Posterior cingulate gyrus (tissue), 11 donors: ENCODE measurements around the gene SPI1.

Experiments used
- DNase-seq, 10 donors: peaks; one replicate each; pipeline versions ENCODE4 v3.0.0 to v3.0.0-alpha.2; 2020 to 2021; ENCODE audit warnings: mixed read lengths in 3 of 10
- intact Hi-C: fragments of 100-400 bp; cut with DNase I; formaldehyde crosslinking; loops from one replicate; pipeline ENCODE4 v1.15.1; 2023

SPI1 gene

GRCh38 chr11:47391077-47391583 is 12.8 kb upstream of the SPI1 start:
- intact Hi-C loops, result no loop called here
- DNase-seq, result peak in 2 of 10 donors; percentile 62 to 83

GRCh38 chr11:47390422-47390760 is 12.0 kb upstream of the SPI1 start:
- peak in 1 of 10 donors; percentile 72 for DNase-seq
- intact Hi-C loops, result no loop called here

GRCh38 chr11:47389577-47390421 is 11.5 kb upstream of the SPI1 start:
- peak in 2 of 10 donors; percentile 56 to 65 for DNase-seq
- intact Hi-C loops, result no loop called here

GRCh38 chr11:47388697-47389576 is 10.6 kb upstream of the SPI1 start:
- intact Hi-C loops, result no loop called here
- peak in 2 of 10 donors; percentile 71 to 74 for DNase-seq

GRCh38 chr11:47387944-47388696 is 9.8 kb upstream of the SPI1 start:
- intact Hi-C loops, result no loop called here

GRCh38 chr11:47384498-47384897 is 6.2 kb upstream of the SPI1 start:
- intact Hi-C loops, result no loop called here
- DNase-seq, result no peak

More at GRCh38 chr11:47387944-47388696, 9.8 kb upstream of the SPI1 start:
- DNase-seq, result peak in 3 of 10 donors; percentile 17 to 72 (median 28)

GRCh38 chr11:47383071-47383470 is 4.7 kb upstream of the SPI1 start:
- peak in 1 of 10 donors; percentile 11 for DNase-seq
- intact Hi-C loops, result no loop called here

GRCh38 chr11:47380078-47380477 is 1.7 kb upstream of the SPI1 start:
- intact Hi-C loops, result no loop called here
- DNase-seq, result no peak

- DNase-seq, result peak in 1 of 10 donors; percentile 7
- intact Hi-C loops, result no loop called here
These were observed 970 bp upstream of the SPI1 start for GRCh38 chr11:47379317-47379716.

- DNase-seq, result peak in 1 of 10 donors; percentile 55
- intact Hi-C loops, result no loop called here
These were observed 456 bp upstream of the SPI1 start for GRCh38 chr11:47378836-47379170.

- intact Hi-C loops, result no loop called here
- DNase-seq, result peak in 3 of 10 donors; percentile 55 to 81 (median 69)
These were observed 757 bp downstream of the SPI1 start for GRCh38 chr11:47377571-47378009.

GRCh38 chr11:47376525-47377371 is 1.6 kb downstream of the SPI1 start:
- intact Hi-C loops, result no loop called here
- peak in 3 of 10 donors; percentile 69 to 81 (median 79) for DNase-seq

- intact Hi-C loops, result no loop called here
- peak in 3 of 10 donors; percentile 27 to 71 (median 41) for DNase-seq
These were observed 2.2 kb downstream of the SPI1 start for GRCh38 chr11:47376107-47376524.

GRCh38 chr11:47375546-47376085 is 2.7 kb downstream of the SPI1 start:
- intact Hi-C loops, result loop anchor here (2.0 kb wide), 1 partner anchor 33 kb away; the partner anchor contains the start of gene SLC39A13
- peak in 2 of 10 donors; percentile 55 to 76 for DNase-seq

- DNase-seq, result peak in 2 of 10 donors; percentile 75 to 77
- intact Hi-C loops, result loop anchor here (2.0 kb wide), 1 partner anchor 34 kb away; the partner anchor contains the start of gene SLC39A13
These were observed 3.3 kb downstream of the SPI1 start for GRCh38 chr11:47375020-47375419.

GRCh38 chr11:47374720-47375019 is 3.7 kb downstream of the SPI1 start:
- intact Hi-C loops, result loop anchor here (2.0 to 5.0 kb wide), 3 partner anchors 34 to 478 kb away; partner anchors contain the start of gene SLC39A13
- peak in 1 of 10 donors; percentile 29 for DNase-seq

- intact Hi-C loops, result loop anchor here (2.0 to 5.0 kb wide), 3 partner anchors 35 to 478 kb away; partner anchors contain the start of gene SLC39A13
- DNase-seq, result peak; percentile 57 to 98 (median 80)
These were observed 4.2 kb downstream of the SPI1 start for GRCh38 chr11:47373876-47374719.

GRCh38 chr11:47372422-47372821 is 5.9 kb downstream of the SPI1 start:
- intact Hi-C loops, result loop anchor here (5.0 kb wide), 2 partner anchors 80 to 480 kb away; no protein-coding TSS in a partner anchor

More at GRCh38 chr11:47372422-47372821, 5.9 kb downstream of the SPI1 start:
- peak in 2 of 10 donors; percentile 7 to 33 for DNase-seq
